PC-3 (cell line): ENCODE data around the gene PDCL3.

Source experiments
- EZH2 ChIP-seq: fragments of 300-600 bp; sonication (generic); IDR thresholded peaks from one replicate; pipeline ENCODE4 v1.6.1; 2017; ENCODE audit warnings: antibody characterized with exemption, mild to moderate bottlenecking, low read length; ENCODE audit not compliant: unreplicated experiment
- EZH2phosphoT487 ChIP-seq: fragments of 300-600 bp; sonication (generic); IDR thresholded peaks from 2 replicates; pipeline ENCODE4 v1.6.1; 2018; ENCODE audit warnings: mild to moderate bottlenecking, antibody characterized with exemption, low read length, borderline replicate concordance
- TF ChIP-seq, protein P1 (sequence below): fragments of 300-600 bp; sonication (generic); conservative IDR thresholded peaks from 2 replicates; pipeline ENCODE4 v1.5.1; 2017; ENCODE audit warnings: antibody characterized with exemption, low read depth, mild to moderate bottlenecking, low read length

DNA sequence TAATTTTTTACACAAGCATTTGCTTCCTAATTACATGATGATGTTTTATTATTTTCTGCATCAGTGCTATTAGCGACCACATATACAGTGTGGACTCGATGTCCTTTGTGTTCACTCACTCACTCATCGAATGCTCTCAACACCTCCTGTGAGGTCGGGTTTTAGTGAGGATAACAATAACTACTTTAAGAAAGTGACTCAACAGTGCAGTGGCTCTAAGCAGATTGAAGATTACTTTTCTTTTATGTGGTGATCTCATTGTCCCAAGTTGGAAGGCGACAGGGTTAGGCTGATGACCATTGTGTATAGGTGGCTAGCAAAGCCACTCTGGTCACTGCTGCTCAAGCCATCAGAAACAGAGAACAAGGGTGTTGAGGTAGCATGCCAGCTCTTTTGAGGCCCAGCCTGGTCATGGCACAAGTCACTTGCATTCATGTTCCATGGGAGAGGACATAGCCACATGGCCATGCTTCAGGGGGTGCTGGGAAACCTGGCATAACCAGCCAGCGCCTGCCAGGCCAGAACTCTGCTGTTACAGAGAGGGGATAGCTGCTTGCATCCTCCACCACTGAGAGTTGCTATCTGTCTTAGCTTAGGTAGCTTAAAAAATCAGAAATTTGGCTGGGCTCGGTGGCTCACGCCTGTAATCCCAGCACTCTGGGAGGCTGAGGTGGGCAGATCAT is 60.4 kb downstream of the PDCL3 start:
- TF ChIP-seq EZH2, result no peak
- TF ChIP-seq, protein P1, sequence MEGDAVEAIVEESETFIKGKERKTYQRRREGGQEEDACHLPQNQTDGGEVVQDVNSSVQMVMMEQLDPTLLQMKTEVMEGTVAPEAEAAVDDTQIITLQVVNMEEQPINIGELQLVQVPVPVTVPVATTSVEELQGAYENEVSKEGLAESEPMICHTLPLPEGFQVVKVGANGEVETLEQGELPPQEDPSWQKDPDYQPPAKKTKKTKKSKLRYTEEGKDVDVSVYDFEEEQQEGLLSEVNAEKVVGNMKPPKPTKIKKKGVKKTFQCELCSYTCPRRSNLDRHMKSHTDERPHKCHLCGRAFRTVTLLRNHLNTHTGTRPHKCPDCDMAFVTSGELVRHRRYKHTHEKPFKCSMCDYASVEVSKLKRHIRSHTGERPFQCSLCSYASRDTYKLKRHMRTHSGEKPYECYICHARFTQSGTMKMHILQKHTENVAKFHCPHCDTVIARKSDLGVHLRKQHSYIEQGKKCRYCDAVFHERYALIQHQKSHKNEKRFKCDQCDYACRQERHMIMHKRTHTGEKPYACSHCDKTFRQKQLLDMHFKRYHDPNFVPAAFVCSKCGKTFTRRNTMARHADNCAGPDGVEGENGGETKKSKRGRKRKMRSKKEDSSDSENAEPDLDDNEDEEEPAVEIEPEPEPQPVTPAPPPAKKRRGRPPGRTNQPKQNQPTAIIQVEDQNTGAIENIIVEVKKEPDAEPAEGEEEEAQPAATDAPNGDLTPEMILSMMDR, result no peak
- no peak for TF ChIP-seq EZH2phosphoT487
